A172 (cell line): ENCODE data around the gene NCKIPSD. TPM values are rescaled to one million over a fixed set of nuclear protein-coding genes. Genes with fewer than 3 reads are reported as not detected.

ENCODE experiments used
- DNase-seq: peaks from one replicate; pipeline ENCODE4 v3.0.0-alpha.2; 2015; ENCODE audit warnings: low spot score
- total RNA-seq: library from RNA; depleted of rRNA; stranded (reverse); fragments of >200 nt; shearing (Covaris generic); gene quantifications from 2 replicates; pipeline ENCODE4 v1.2.3, GENCODE V29; 2014

The NCKIPSD gene
- total RNA-seq, 1 experiment from 2014 or later, result 37.7 TPM

- no peak for DNase-seq
Measured at GRCh38 chr3:48647714-48648113, 38.0 kb downstream of the NCKIPSD start.

DNA sequence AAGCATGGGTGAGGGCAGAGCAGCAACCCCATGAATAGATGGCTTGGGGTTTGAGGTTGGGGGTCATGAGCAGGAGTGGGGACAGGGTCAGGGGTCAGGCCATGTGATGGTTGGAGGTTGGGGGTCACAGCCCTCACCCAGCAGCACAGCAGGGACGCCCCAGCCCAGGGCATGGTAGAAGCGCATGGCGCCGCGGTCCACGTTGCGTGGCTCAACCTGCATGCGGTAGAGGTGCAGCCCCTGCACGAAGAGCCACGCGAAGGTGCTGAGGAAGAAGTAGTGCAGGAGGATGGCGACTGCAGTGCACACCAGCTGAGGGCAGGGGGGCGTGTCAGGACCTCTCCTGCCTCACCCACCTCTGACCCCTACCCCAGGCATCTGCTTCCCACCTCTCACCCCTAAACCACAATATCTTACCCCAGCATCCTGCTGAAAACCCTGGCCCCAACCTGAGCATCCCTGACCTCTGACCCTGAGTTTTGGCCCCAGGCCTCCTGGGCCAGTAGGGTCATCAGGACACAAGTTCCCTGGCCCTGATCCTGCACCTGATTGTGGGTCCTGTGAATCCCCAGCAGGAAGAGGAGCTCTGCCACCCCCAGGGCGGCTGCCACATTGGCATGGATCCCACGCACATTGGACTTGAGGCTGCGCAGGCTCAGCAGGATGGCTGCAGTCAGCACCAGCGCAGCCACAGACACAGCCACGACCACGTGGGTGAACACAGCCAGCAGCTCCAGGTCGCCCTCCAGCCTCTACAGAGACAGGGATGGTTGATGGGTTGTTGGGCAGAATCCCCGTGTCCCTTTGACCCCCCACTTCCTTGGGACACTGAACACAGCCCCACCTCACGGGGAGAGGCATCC lies 40.6 kb downstream of the NCKIPSD start:
- DNase-seq, result no peak

- no peak for DNase-seq
Measured at GRCh38 chr3:48642605-48643004, 43.1 kb downstream of the NCKIPSD start.

DNA sequence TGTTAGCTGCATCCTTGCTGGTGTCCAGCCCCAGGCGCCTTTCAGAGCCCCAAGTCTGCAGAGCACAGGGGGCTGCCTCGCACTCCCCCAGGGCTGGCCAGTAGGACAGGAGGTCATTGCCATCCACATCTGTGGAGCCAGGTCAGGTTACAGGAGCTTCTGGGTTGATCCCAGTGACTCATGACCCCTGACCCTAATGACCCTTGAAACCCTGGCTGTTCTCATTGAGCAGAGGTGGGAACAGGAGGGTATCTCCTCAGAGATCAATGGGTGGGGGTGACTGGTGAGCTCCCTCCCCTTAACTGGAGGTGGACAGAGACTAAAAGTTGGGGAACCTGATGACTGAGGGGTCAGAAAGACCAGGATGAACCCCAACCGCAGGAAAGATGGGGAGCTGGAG lies 44.3 kb downstream of the NCKIPSD start:
- no peak for DNase-seq

GRCh38 chr3:48639944-48640606 lies 45.6 kb downstream of the NCKIPSD start:
- DNase-seq, result no peak

DNA sequence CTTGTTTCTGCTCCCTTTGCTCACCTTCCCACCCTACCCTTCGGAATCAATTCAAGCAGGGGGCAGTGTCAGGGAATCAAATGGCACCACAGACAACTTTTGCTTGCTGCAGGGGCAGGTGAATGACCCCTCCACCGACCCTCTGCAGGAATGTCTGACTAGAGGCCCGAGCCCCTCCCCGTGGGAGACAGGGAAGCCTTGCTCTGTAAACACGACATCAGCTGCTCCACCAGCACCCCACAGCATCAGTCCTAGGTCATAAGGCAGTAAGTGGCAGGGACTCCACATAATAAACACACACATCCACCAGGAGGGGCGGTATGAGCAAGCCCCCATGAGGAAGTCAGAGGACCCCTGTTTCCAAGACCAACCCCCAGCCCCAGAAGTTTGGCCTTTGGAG lies 48.4 kb downstream of the NCKIPSD start:
- DNase-seq, result no peak

DNA sequence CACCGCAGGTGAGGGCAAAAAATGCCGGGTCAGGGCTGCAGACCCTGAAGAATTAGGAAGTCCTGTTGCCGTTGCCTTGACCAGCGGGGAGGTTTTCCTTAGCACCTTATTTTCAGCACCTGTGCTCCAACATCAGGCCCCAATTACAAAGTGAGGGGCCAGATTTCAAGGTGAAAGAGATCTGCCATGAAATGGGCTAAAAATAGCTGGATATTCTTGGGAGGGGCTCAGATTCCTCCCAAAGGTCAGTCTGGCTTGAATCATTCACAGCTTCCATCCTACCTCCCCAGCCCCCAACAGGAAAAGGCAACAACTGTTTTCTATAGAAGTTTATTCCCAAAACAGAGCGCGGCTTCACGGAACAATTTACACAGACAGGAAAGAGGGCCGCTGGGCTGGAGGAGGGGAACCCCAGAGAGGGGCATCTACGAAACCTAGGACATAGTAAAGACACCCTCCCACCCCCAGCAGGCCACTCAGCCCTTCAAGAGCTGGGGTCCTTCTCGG lies 49.5 kb downstream of the NCKIPSD start:
- DNase-seq, result no peak

- DNase-seq, result peak; percentile 91
Measured at GRCh38 chr3:48635222-48636021, 50.3 kb downstream of the NCKIPSD start, which contains the start of gene SLC26A6. Gene SLC26A6 (minus strand): TSS chr3:48635461. CDS start chr3:48635393, 68 bp downstream.

DNA sequence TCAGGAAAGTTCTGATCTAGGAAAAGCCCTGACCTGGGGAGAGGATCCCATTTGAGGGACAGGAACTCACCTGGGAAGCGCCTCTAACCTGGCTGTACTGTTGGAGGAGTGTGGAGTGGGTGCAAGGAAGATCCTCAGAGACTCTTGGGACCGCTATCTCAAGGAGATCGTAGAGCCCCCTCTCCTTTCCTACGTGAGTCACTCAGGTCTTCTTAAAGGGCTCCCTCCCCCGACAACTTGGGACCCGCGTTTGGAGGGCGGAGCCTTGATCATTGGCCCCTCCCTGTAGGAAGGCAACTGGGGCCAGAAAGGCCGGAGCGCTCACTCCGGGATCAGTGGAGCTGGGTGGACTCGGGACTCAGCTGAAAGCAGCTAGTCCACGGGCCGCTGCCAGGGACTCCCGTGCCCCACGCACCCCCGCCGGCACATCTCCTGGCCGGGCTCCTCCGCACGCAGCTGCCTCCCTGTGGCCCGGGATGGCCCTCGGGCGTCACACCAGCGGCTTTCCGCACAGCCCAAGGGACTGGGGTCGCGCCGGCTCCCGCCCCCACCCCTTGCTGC lies 51.0 kb downstream of the NCKIPSD start:
- peak; percentile 59 for DNase-seq

GRCh38 chr3:48633743-48634142 lies 52.0 kb downstream of the NCKIPSD start:
- no peak for DNase-seq

- DNase-seq, result no peak
Measured at GRCh38 chr3:48633256-48633655, 52.5 kb downstream of the NCKIPSD start.

GRCh38 chr3:48631516-48632448 lies 53.9 kb downstream of the NCKIPSD start:
- no peak for DNase-seq

DNA sequence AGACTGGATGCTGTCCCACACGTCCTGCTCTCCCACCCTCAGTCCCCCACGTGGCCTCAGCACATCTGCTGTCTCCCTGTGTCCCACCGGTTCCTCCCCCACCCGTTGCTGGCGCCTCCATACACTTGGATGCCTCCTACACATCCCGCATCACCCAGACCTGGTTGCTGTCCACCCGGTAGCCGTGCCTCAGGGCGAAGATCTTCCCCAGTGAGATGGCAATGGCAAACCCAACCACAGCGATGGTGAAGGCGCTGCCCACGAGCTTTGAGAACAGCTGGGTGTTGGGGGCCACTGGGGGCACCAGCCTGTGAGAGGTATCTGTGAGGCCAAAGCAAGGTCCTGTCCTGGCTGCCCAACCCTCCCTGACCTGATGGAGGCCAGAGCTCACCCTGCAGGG lies 54.9 kb downstream of the NCKIPSD start:
- no peak for DNase-seq

- no peak for DNase-seq
Measured at GRCh38 chr3:48630407-48630806, 55.3 kb downstream of the NCKIPSD start.

GRCh38 chr3:48629894-48630293 lies 55.8 kb downstream of the NCKIPSD start:
- DNase-seq, result no peak

DNA sequence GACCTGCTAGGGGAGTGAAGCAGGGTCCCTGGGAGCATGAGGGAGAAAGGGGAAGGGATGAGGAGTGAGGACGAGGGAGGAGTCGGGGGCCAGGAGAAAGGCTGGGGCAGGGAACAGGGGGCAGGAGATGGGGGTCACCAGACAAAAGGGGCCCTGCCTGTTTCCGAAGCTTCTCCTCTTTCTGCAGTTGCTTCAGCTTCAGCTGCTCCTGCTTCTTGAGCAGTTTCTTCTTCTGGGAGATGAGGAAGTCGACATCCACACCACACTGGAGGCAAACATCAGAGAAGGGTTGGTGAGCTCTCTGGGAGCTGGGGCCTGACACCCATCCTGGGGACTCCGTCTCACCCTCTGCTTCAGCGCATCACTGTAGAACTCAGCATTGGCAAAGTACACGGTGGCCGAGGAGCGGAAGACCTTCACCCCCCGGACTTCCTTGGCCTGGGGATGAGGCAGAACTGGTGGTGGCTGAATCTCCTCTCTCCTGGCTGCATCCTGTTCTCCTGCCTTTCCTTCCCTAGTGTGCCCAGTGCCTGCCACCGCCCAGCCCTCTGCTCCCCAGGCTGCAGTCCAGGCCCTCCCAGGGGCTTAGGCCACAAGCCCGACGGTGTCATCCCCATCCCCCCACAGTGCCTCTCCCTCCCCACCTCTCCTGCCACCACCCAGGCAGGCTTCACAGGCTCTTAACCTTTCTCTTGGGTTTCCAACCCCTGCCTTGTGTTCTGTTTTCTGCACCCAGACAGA lies 57.3 kb downstream of the NCKIPSD start:
- DNase-seq, result no peak

DNA sequence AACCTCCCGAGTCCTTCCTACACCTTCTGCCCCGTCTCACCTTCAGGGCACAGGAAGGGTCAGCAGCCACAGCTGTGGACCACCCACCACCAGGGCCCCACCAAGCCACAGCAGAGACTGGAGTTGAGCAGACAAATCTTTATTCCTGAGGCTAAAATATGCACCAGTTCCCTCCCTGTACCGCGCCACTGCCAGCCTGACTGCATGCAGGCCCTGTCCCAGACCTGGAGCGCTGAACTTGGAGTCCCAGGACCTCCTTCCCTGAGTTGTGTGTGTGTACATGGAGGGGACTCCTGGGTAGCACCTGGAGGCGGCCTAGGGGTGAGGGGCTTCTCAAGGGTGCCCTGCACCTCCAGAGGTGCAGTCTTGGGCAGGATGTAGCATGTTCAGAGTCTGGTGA lies 60.1 kb downstream of the NCKIPSD start:
- DNase-seq, result no peak

DNA sequence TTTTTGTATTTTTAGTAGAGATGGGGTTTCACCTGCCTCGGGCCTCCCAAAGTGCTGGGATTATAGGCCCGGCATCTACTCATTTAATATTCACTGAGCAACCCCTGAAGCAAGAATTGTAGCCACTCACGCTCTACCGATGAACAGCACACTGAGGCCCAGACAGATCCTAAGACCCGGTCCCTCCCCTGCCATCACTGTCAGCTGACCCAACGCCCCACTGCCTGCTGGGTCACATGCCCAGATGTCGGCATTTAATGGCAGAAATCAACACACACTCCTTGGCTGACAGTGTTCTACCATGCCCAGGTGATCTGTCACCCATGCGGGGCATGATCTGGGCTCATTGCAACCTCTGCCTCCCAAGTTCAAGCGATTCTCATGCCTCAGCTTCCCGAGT lies 60.9 kb downstream of the NCKIPSD start:
- DNase-seq, result no peak

GRCh38 chr3:48623851-48624547 lies 61.7 kb downstream of the NCKIPSD start:
- no peak for DNase-seq
